Measurements from ENCODE around the gene MDGA2. TPM values are rescaled to one million over a fixed set of nuclear protein-coding genes. Genes with fewer than 3 reads are reported as not detected.

MDGA2 gene
- total and polyA plus RNA-seq, 2 of the 8 experiments (the other 6 are each of a cell fraction or from before 2014, with no cell fraction given), result 0.11 to 0.69 TPM

DNA sequence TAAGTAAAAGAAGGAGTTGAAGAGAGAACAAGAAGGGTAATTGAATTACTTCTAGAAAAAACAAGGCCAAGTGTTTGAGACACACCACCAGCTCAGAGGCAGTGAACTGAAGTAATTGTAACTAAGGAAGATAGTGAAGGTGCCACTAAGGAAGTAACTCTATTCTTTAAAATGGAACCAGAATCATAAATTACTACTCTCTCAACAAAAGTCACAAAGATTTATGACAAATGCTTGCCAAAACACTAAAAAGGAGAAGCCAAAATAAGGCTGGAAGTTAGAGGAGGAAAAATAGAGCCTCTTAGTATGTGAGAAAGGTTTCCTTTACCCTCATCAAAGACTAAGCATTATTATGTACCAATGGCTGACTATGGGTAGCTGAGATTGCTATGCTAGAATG lies 208.5 kb downstream of the MDGA2 start:
- no peak overlapping the region for H3K18ac ChIP-seq (ENCODE audit: extremely low read depth, low read length)
- H3K9ac ChIP-seq (replicated peaks in 1 of 4; ENCODE audit: extremely low read depth in 1 of 4, low read depth in 3 of 4, low read length in 3 of 4), result no peak overlapping the region
- no peak overlapping the region for H3K14ac ChIP-seq (ENCODE audit: insufficient read length)
- H3K4me3 ChIP-seq (ENCODE audit: extremely low read depth in 1 of 4, insufficient read depth in 2 of 4, low read depth in 3 of 4, low read length in 4 of 4), result no peak overlapping the region
- H2BK120ac ChIP-seq (replicated peaks; ENCODE audit: low read depth, low read length), result no peak overlapping the region
- H2AK5ac ChIP-seq (ENCODE audit: low read depth, low read length), result no peak overlapping the region
- H3K36me3 ChIP-seq (ENCODE audit: control insufficient read depth in 2 of 4, insufficient read depth in 4 of 4, low read length in 3 of 4), result no peaks in the 10 kb centered on the region
- no peak overlapping the region for H2BK12ac ChIP-seq (ENCODE audit: low read depth, low read length)
- no peaks in the 10 kb centered on the region for H3K79me2 ChIP-seq (ENCODE audit: control insufficient read depth in 1 of 2, insufficient read depth in 2 of 2, low read length in 2 of 2)
- H4K5ac ChIP-seq (ENCODE audit: insufficient read length, low read depth, low read length), result no peak overlapping the region
- no peaks in the 10 kb centered on the region for H3K9me3 ChIP-seq (ENCODE audit: insufficient read depth in 2 of 2, low read depth in 1 of 2, low read length in 1 of 2)
- H3K79me1 ChIP-seq (ENCODE audit: low read depth, low read length), result no peaks in the 10 kb centered on the region
- ChIA-PET POLR2A (ENCODE audit: partially characterized antibody) (no interaction called here), CTCF (ENCODE audit: partially characterized antibody) (no interaction called here)
- H4K91ac ChIP-seq (replicated peaks; ENCODE audit: insufficient read length, low read length), result no peak overlapping the region
- H3K23me2 ChIP-seq (ENCODE audit: low read depth, low read length), result no peaks in the 10 kb centered on the region; the same call in 1 of the 2 replicates
- no peak for DNase-seq (ENCODE audit: low read depth in 1 of 2, low spot score in 2 of 2)
- TF ChIP-seq SP2 (IDR thresholded peaks at IDR 0.05; ENCODE audit: low read length) (no peak), POLR2A (IDR thresholded peaks at IDR 0.05; ENCODE audit: control extremely low read depth in 1 of 2, low read depth in 2 of 2, low read length in 2 of 2) (no peak), TAF7 (optimal IDR thresholded peaks at IDR 0.05; ENCODE audit: borderline replicate concordance, low read depth, low read length) (no peak), FOSL1 (IDR thresholded peaks at IDR 0.05; ENCODE audit: insufficient read depth, low read depth, low read length) (no peak)
- H2BK5ac ChIP-seq (ENCODE audit: low read depth, low read length), result no peak overlapping the region
- H3K27me3 ChIP-seq (replicated peaks in 1 of 4; ENCODE audit: control insufficient read depth in 3 of 4, extremely low read depth in 1 of 4, insufficient read depth in 3 of 4, low read length in 3 of 4), result no peaks in the 10 kb centered on the region
- H2BK20ac ChIP-seq (ENCODE audit: low read length), result no peak overlapping the region
- H2AFZ ChIP-seq (ENCODE audit: low read length), result no peak overlapping the region
- H3K27ac ChIP-seq (ENCODE audit: low read depth, low read length), result no peak overlapping the region
- H4K20me1 ChIP-seq (replicated peaks in 1 of 2; ENCODE audit: control insufficient read depth in 1 of 2, insufficient read depth in 2 of 2, low read length in 2 of 2), result no peaks in the 10 kb centered on the region
- no peak overlapping the region for H4K8ac ChIP-seq (ENCODE audit: extremely low read depth, insufficient read depth, low read length)
- no peak overlapping the region for H3K4ac ChIP-seq (replicated peaks; ENCODE audit: insufficient read length, low read depth, low read length)
- H3K56ac ChIP-seq (replicated peaks; ENCODE audit: insufficient read length, low read depth, low read length), result no peak overlapping the region
- H3K4me2 ChIP-seq (ENCODE audit: insufficient read depth in 1 of 2, low read depth in 2 of 2, low read length in 2 of 2), result no peak overlapping the region
- no peak overlapping the region for H3K23ac ChIP-seq (ENCODE audit: insufficient read length)
- FAIRE-seq, result no peak
- no peaks in the 10 kb centered on the region for H3K4me1 ChIP-seq (replicated peaks in 1 of 4; ENCODE audit: control insufficient read depth in 3 of 4, insufficient read depth in 4 of 4, low read length in 3 of 4)
- no peak overlapping the region for H2BK15ac ChIP-seq (ENCODE audit: low read length)

Data from H1 (cell line).